A549 (cell line): ENCODE measurements around the gene RGS6.

Source experiments
- CTCF ChIP-seq: fragments of >200 bp; sonication (Bioruptor Twin); formaldehyde crosslinking; IDR thresholded peaks from 3 replicates; pipeline ENCODE4 v1.5.1; 2016
- MYC ChIP-seq: IDR thresholded peaks from 2 replicates; pipeline ENCODE4 v1.6.1; 2012; ENCODE audit warnings: mild to moderate bottlenecking, inconsistent platforms, low read length, improper control_type of control experiment, borderline replicate concordance
- PHF8 ChIP-seq: fragments of 200-600 bp; sonication (generic); IDR thresholded peaks from 2 replicates; pipeline ENCODE4 v1.6.1; 2016; ENCODE audit warnings: low read depth, mild to moderate bottlenecking, antibody characterized with exemption, moderate library complexity, borderline replicate concordance
- POLR2A ChIP-seq: IDR thresholded peaks from 2 replicates; pipeline ENCODE4 v1.6.1; 2012; ENCODE audit warnings: mild to moderate bottlenecking, low read length
- RCOR1 ChIP-seq: fragments of 150-350 bp; IDR thresholded peaks from 2 replicates; pipeline ENCODE4 v1.6.1; 2014; ENCODE audit warnings: antibody characterized with exemption, low read length, low read depth
- TP53 ChIP-seq: fragments of 250-450 bp; sonication (Bioruptor Pico); IDR thresholded peaks from 2 replicates; pipeline ENCODE4 v1.5.0; 2021; ENCODE audit warnings: mild to moderate bottlenecking, moderate library complexity
- USF2 ChIP-seq: fragments of 450-650 bp; IDR thresholded peaks from 2 replicates; pipeline ENCODE4 v1.6.1; 2014; ENCODE audit warnings: antibody characterized with exemption
- TF ChIP-seq, protein P1 (sequence below): fragments of 200-600 bp; sonication (generic); IDR thresholded peaks from 2 replicates; pipeline ENCODE4 v1.6.1; 2016; ENCODE audit warnings: antibody characterized with exemption, mild to moderate bottlenecking, moderate library complexity

GRCh38 chr14:72500234-72500838 is 568.1 kb downstream of the RGS6 start:
- TF ChIP-seq CTCF (no peak), POLR2A (no peak), USF2 (no peak), MYC (no peak), TP53 (no peak), RCOR1 (no peak), PHF8 (no peak)
- TF ChIP-seq, protein P1, sequence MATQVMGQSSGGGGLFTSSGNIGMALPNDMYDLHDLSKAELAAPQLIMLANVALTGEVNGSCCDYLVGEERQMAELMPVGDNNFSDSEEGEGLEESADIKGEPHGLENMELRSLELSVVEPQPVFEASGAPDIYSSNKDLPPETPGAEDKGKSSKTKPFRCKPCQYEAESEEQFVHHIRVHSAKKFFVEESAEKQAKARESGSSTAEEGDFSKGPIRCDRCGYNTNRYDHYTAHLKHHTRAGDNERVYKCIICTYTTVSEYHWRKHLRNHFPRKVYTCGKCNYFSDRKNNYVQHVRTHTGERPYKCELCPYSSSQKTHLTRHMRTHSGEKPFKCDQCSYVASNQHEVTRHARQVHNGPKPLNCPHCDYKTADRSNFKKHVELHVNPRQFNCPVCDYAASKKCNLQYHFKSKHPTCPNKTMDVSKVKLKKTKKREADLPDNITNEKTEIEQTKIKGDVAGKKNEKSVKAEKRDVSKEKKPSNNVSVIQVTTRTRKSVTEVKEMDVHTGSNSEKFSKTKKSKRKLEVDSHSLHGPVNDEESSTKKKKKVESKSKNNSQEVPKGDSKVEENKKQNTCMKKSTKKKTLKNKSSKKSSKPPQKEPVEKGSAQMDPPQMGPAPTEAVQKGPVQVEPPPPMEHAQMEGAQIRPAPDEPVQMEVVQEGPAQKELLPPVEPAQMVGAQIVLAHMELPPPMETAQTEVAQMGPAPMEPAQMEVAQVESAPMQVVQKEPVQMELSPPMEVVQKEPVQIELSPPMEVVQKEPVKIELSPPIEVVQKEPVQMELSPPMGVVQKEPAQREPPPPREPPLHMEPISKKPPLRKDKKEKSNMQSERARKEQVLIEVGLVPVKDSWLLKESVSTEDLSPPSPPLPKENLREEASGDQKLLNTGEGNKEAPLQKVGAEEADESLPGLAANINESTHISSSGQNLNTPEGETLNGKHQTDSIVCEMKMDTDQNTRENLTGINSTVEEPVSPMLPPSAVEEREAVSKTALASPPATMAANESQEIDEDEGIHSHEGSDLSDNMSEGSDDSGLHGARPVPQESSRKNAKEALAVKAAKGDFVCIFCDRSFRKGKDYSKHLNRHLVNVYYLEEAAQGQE, result no peak
